Daoy (cell line): ENCODE results near the gene ZNF536. TPM values are rescaled to one million over a fixed set of nuclear protein-coding genes. Genes with fewer than 3 reads are reported as not detected.

Source experiments
- DNase-seq: peaks from one replicate; pipeline ENCODE4 v3.0.0-alpha.2; 2015; ENCODE audit warnings: low read depth
- total RNA-seq: library from RNA; depleted of rRNA; stranded (reverse); fragments of >200 nt; shearing (Covaris generic); gene quantifications from 2 replicates; pipeline ENCODE4 v1.2.3, GENCODE V29; 2014

The ZNF536 gene
- total RNA-seq, 1 experiment from 2014 or later, result 10.2 TPM

DNA sequence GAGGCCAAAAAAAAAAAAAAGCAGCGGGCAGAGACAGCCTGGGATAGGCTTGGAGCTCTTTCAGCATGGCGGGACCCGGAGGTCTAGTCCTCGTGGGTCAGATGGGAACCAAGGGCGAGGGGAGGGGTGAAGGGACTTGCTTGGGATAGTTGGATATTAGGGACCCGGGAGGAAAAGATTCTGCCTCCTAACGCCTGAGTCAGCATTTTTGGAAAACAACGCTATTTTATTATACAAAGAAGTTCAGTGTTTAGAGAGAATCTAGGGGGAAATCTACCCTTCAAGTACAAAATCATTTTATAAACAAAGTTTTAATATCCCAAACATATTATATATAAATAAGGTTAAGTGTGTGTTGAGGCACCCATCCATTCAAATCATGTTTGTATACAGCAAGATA, 156.7 kb downstream of the ZNF536 start:
- DNase-seq, result no peak

DNA sequence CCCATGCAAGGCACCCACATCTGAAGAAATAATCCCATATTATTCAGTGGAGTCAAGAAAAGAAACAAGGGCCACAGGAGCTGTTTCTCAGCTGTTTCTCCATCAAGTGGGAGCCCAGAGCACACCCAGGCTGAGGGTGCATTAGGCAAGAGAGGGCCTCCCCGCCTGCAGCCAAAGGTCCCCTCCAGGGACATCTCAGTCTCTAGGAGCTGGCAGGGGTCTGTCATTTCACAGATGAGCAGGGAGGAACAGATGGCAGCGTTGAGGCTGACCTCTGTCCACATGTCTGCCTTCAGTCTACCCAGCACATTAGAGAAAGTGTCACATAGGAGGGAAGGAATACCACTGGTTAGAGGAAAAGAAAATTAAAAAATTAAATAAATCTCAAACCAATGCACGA, 157.7 kb downstream of the ZNF536 start:
- no peak for DNase-seq

DNA sequence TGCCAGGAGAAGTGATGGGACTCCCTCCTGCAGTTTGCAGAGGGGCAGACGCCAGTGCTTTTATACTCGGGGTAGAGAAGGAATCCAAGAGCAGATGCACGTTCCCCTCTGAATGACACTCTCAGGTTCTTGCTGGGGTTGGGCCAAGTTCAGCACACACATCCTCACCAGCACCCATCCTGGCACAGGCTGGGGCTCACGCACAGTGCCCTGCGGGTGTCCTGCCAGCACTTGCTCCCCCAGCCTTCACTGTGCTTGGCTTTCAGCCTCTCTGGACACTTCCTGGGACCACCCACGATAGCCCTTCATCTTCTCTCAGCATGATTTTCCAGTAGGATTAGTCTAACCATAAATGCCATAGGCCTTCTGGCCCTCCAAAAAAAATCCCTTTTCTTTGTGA, 158.6 kb downstream of the ZNF536 start:
- no peak for DNase-seq

DNA sequence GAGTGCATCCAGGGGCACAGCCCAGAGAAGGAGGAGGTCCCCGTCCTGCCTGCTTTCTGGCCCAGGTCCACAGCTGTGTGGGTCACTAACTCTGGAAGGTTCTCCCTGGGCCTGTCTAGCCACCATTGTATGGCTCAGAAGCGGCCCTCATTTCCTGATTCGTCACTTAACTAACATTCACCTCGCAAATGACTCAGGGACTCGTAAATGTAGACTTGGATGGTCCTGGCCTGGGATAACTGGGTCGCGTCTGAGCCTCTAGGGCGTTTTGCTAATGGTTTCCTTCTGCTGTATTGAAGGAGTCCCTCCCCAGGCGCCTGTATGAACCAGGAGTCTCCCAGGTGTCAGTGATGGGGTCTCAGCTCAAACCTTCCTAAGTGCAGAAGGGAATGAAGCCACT, 162.8 kb downstream of the ZNF536 start:
- DNase-seq, result peak; percentile 89

DNA sequence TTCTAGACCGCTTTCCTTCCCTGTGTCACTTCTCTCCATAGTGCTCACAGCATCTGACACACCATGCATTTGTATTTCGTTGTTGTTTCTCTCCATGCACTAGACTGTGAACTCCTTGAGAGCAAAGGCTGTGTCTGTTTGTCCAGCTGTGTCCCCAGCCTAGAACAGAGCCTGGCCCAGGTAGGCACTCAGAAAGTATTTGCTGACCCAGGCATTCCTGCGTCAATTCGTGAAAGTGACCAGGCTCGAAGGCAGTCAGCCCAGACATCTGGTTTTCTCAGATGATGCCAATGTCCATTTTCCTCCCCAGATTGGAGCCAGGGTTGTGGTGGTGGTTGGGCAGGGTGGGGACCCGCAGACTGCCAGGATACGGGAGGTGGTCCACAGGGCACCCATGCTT, 164.8 kb downstream of the ZNF536 start:
- no peak for DNase-seq

DNA sequence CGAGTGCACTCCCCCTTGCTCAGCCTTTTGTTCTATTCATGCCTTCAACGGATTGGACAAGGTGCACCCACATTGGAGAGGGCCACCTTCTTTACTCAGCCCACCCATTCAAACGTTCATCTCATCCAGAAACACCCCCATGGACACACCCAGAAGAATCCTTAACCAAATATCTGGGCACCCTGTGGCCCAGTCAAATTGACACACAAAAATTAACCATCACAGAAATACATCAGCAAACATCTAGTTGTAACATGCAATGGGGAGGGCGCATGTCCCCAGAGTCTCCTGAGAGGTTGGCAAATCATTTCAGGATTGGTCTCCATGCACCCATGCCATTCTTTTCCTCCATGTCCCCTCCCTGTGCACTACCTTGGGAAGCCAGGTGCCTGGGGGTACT, 167.1 kb downstream of the ZNF536 start:
- DNase-seq, result no peak

DNA sequence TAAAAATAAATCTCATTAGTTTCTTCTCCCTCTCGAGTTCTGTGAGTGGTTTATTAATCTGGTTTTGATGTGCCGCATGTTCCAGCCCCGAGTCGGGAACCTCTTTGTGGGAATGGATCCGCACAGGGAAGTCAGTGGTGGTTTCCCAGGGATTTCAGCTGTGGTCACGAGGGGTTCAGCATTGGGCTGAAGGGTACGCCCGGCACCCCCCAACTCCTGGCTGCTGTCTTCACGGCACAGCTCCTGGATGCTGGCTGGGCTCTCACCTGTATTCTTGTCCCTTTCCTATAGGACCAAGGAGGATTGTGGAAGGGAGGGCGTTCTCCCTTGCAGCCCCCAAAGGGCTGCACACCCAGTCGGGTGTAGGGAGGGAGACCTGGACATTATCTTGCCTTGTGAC, 167.8 kb downstream of the ZNF536 start:
- no peak for DNase-seq

DNA sequence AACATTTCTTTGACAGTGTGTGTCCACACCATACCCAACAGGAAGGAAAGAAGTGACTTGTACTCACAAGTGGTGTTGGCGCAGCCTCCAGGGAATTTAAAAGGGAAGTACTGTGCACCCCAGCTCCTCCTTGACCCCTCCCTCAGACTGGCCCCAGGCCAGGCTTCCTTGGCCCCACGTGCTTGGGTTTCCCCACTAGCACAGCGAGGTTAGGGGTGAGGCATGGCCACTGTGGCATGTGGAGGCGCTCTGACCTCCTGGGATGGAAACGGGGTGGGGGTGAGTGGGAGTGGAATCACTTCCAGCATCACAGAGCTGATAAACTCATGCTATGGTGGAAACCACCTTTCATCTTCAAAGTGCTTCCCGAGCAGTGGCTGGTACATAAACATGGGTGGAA, 168.6 kb downstream of the ZNF536 start:
- DNase-seq, result no peak

DNA sequence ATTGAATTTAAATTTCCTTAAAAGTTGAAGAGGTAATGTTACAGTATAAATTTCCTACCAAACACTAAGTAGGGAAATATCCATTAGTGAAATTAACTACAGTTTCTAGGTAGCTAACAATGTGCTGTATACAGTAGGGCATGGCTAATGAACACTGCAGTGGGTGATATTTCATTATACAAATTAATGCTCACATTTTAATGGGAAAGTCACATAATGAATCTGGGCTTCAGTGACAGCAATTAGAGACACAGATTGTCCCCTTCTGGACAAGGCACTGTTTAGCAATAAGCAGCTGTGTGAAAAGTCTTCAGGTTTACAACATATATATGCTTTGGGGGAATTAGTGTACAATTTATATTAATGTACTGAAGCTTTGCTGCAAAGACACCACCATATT, 169.4 kb downstream of the ZNF536 start:
- DNase-seq, result no peak

DNA sequence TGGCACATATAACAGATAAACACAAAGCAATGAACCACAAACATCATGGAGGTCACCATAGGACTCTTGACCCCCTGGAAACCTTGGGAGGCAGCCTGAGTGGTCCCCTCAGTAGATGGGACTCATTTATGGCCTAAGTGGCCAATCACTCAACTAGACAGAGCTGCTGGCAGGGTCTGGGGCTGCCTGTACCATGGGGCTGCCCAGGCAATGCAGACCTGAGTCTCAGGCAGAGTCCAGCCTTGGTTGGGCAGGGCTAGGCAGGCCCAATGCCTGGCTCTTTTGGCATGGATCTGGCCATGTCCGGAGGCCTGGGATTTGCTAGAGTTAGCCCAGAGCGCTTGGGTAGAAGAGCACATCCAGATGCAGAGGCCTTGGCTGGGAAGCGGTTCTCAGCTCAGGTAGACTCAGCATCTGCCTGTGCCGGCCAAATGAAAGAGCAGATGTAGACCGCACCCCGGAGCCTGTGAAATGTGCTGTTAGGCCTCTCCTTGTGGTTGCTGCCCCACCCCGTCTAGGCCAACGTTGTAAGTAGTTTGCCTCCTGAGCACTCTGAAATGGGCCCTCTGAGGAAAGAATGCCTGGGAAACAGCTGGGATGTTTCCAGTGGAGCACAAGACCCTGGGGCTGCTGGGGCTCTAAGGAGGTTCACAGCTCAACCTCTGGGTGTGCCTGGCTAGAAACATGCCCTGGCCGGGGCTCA, 171.2 kb downstream of the ZNF536 start:
- no peak for DNase-seq

DNA sequence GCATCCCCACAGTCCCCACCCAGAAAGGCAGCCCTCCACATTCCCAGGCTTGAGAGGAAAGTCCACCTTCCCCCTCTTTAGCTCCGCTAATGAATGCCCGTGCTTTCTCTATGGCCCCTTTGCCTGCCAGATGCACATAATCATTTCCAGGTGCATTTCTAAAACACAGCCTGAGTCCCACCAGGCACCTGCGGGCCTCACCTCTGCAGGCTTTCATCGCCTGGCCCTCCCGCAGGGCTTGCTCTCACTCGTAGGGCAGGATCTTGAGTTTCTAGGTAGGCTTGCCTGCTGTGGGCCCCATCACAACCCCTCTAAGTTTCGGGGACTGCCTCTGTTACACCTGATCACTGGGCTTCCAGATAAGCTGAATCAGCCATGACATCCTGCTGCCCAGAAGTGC, 173.6 kb downstream of the ZNF536 start:
- DNase-seq, result no peak

DNA sequence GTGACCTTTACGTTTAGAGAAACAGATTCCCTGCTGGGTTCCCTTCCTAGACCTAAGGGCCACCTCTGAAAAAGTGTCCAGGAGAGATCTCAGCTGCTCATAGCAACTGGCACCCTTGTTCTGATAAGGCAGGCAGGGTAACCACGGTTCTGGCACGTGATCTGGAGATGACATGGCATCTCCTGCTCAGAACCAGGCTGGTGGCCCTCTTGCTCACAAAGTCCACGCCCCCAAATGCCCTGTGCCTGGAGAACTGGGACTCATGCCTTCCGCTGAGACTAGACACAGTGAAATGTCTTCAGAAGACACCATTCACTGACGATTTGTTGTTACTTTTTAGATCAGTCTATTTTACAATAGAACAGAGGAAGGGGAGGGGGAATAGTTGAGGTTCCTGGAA, 174.1 kb downstream of the ZNF536 start:
- no peak for DNase-seq

DNA sequence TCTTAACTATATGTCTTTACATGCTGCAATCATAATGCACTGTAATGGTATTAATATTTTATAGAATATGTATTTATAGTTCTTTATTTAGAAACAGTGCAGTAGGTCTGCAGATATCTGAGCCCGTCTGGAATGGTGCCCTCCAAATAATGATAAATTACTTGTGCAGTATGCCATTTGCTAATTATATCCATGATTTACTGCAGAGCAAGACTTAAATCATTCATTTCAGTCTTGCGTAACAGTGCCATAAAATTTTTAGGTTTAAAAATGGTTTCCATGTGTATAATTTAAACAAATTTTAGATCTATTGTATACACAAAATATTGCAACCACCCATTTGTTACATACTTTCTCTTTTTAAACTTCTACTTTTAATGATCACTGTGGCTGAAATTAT, 175.1 kb downstream of the ZNF536 start:
- no peak for DNase-seq

DNA sequence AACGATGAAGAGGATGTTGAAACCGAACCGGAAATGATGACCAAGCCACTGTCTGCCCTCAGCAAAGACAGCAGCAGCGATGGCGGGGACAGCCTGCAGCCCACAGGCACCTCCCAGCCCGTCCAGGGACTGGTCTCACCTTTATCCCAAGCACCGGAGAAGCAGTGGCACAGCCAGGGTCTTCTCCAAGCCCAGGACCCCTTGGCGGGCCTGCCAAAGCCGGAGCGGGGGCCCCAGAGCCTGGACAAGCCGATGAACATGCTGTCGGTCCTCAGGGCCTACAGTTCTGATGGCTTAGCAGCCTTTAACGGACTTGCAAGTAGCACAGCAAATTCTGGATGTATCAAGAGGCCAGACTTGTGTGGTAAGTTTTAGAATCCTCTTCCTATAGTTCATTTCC, 177.0 kb downstream of the ZNF536 start:
- DNase-seq, result no peak

DNA sequence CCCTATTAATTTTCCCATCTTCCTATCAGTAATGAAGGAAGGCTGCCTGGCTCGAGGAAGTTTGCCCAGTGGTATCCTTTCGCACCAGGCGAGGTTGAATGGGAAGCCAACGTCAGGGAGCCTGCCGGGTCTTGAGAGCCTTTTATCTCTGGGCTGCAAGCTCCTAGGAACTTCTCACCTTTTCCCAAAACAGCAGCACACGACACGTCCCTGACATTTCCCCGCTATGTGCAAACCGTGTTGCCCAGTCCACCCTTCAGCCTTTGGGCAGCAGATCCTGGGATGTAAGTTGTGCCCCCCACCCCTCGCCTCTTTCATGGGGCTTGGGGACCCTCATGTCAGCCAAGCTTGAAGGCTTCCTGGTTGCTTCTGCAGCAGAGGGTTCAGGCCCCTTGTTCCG, 179.1 kb downstream of the ZNF536 start:
- DNase-seq, result no peak

DNA sequence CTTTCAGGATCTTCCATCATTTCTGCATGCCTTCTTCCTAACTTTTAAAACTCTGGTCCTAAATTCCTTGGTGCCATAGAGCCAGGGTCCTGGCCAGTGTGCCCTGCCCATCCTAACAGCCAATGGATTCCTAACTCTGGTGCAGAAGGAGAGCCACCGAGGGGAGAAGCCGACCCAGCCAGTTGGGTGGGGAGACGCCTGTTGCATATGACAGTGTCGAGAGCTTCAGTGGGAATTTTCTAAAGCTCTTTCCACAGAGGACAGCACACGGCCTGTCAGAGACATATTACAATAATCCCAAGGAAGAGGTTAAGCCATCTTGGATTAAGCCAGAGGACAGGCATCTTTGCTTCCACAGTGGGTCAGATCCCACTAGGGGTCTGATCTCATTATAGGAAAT, 180.4 kb downstream of the ZNF536 start:
- no peak for DNase-seq

DNA sequence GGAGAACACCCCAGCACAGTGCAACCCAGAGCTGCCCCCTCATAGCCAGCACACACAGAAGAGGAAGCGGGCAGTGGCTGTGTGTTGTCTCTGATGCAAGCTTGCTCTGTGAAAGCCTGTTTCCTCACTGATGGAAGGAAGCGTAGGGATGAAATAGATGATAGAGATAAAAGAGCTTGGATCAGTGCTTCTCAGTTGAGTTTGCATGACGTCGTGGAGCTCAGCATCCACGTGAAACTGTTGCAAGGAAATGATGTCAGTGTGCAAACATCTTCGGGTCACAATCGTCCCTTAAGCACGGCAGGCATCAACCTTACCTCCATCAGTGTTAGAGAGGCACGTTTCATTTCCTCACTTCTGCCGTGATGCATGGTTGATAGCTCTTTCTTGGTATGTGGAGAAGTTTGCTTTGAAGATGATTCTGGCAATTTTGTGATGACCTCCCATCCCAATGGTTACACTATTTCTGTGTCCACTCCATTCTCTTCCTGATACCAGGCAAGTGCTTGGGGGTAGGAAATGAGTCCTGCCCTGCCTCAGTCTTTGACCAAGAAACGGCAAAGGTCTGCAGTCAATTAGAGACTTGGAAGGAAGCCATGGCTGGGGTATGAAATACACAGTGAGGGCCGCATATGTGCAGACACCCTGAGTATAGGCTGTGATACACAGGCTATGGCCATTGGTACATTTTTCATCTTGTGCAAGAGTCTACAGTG, 183.0 kb downstream of the ZNF536 start:
- DNase-seq, result no peak

DNA sequence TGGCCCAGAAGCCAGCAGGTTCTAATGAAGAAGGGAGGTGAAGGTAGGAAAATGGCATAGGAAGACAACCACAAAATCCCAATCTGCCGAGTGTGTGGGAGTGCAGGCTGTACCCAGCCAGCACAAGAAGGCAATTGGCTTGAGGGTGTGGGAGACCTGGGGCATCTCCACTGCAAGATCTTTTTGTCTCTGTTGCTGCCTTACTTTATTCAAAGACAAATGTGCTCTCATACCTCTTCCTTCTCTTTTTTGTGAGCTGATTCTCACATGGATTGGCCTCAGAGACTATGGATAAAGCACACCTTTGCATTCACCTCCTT, 183.6 kb downstream of the ZNF536 start:
- DNase-seq, result no peak

DNA sequence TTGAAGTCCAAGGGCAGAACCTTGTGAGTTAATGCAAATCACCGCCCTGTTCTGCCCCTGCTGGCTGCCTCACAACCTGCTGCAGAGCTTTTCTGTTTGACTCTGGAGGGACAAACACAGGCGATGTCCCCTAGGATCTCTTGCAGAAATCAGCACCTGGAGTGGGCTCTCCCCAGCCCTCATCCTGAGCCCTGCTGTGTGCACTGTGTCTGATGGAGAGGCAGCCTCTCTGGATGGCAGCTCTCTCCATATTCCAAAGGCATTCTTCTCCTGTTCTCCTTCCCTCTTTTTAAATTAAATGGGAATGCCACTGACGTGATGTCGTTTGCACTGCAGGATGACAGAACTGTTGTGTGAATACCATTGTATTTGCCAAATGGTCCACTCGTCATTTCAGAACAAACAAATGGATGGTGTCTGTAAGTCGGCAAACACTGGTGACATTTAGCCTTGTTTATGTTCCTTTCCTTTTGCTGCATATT, 184.1 kb downstream of the ZNF536 start:
- no peak for DNase-seq

DNA sequence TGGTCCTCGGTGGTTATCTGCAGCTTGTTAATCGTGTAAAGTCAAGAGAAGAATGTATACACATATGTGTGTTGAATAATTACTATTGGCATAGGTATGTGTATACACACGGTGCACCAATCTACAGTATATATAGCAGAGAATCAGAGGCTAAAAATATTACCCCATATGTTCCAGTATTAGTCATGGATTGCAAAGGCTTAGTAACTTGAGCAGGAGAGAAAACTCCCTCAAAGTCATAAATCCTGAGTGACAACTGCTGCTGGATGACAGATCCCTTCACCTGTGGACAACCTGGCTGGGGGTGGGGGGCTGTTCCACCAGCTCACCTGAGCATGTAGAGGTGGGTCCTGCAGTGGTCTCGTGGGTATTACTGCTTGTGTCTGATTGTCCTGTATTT, 185.0 kb downstream of the ZNF536 start:
- peak; percentile 29 for DNase-seq

DNA sequence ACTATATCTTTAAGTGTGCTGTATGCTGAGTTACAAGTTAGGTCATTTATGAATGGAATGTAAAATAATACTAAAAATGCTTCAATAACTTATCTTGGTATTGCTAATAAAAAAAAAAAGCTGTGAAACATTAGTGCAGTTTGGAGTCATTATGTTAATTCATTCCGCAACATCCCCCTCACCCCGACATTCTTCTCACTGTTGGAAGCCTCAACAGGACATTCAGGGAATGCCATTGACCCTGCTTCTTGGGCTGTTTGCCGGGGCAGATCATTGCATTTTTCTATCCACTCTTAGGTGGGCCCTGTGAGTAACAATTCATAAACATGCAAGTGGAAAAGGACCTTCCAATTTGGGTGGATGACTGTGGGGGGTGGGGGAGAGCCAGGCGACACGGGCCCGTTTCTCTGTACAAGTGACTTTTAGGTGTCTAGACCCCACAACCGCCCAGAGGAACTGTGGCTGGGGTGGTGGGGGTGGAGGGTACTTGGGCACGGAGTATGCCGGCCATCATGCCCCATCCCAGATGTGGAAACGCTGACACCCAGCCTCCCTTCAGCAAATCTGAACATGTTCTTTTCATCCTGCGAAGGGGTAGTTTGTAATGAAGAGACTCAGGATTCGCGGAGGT, 185.9 kb downstream of the ZNF536 start:
- no peak for DNase-seq

DNA sequence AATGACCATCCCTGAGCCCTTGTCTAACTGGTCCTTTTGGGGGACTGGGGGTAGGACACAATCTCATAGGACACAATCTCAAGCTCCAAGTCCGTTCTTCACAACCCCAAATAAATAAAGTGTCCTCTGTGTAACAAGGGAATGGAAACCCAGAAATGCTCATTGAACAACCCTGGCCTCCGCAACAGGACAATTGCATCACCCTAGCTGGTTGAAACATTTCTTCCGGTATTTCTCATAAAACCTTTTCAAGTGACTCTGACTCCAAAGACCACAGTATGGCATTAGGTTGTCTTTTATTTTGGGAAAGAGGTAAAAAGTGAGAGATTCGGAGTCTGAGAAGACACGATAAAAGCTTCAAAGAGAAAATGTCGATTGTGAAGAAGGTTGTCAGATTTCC, 186.6 kb downstream of the ZNF536 start:
- DNase-seq, result no peak

DNA sequence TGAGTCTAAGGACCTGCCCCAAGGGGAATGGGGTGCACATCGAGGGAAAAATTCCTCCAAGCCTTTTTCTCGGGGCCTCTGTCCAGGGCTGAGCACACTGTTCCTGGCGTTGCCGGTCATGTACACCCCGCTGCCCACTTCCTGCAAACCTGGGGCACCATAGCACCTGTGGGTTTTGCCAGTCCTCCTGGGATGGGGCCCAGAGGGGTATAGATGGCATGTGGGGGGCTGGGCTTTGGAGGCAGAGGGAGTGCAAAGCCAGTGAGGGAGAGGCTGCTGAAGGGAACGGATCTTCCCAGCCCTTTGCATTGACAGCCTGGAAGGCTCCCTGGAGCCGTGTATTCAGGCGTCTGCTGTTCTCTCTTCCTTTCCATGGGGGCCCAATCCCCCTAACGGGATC, 187.3 kb downstream of the ZNF536 start:
- no peak for DNase-seq
